HG03342 (cell line): ENCODE measurements around the gene SELENOW.
"Not testable (repeated sequence)": the region's sequence is repeated elsewhere in the genome, so short reads cannot be mapped to it uniquely, and the experiment has no call there.

Source experiments
- ATAC-seq: cut with Tn5 transposase; IDR thresholded peaks from one replicate; pipeline ENCODE4 v1.9.1; 2021; ENCODE audit warnings: mild to moderate bottlenecking, moderate library complexity; ENCODE audit not compliant: unreplicated experiment

The SELENOW gene

DNA sequence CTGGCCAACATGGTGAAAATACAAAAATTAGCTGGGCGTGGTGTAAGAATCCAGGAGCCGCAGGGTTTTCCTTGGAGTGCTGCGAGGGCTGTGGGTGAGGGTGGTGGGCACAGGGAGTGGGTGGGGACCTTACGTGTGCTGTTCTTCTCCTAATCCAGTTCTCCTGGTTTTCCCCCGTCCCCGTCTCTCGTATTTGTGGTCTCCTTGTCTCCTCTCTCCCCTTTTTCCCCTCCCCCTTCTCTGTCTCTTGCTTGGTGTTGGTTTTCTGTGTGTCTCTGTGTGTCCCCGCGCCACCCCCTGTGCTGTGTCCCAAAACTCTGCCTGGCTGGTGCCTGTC is 1.7 kb downstream of the SELENOW start:
- ATAC-seq = no peak

DNA sequence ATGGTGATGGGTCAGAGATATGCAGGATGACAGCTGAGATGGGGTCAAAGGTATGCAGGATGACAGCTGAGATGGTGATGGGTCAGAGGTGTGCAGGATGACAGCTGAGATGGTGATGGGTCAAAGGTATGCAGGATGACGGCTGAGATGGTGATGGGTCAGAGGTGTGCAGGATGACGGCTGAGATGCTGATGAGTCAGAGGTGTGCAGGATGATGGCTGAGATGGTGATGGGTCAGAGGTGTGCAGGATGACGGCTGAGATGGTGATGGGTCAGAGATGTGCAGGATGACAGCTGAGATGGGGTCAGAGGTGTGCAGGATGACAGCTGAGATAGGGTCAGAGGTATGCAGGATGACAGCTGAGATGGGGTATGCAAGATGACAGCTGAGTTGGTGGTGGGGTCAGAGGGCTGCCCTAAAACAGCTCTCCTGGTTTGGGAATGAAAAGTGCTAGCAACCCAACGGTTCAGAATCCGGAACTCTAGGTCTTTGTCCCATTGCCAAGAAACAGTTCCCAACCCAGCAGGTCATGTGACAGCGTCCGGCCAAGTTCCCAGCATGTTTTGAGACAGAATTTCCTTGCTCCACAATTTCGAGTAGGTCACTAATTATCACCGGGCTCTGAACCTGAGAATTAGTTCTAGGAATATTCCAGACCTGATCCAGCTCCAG is 3.2 kb downstream of the SELENOW start:
- no peak for ATAC-seq

DNA sequence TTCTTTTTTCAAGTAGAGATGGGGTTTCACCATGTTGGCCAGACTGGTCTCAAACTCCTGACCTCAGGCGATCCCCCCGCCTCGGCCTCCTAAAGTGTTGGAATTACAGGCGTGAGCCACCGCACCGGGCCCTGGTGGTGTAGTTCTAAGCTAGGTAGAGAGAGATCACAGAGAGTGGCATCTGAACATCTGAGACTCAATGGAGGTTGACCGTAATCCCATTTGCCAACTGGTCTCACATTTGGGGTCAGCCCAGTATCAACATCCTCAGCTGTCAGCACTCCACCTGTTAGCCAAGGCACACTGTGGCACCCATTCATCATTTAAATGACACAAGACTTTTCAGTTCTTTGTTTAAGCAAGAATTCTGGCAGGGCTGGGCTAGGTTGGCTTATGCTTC is 8.1 kb downstream of the SELENOW start:
- ATAC-seq = no peak

DNA sequence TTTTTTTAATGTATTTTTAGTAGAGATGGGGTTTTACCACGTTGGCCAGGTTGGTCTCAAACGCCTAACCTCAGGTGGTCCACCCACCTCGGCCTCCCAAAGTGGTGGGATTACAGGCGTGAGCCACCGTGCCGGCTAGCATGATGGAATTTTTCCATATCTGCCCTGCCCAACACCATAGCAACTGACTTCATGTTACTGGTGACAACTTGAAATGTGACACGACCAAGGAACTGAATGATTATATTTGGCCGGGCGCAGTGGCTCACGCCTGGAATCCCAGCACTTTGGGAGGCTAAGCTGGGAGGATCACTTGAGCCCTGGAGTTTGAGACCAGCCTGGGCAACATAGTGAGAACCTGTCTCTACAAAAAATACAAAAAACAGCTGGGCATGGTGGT is 8.8 kb downstream of the SELENOW start:
- not testable (repeated sequence) for ATAC-seq

DNA sequence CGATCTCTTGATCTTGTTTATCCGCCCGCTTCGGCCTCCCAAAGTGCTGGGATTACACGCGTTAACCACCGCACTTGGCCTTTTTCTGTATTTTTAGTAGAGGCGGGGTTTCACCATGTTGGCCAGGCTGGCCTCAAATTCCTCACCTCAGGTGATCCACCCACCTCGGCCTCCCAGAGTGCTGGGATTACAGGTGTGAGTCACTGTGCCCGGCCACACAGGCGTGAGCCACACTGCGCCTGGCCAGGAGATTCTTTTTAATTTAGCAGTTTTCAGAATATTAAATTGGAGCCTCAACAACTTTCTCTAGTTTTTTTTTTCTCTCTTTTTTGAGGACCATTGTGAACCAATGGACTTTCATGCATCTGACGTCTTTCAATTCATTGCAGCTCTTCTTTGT is 11.3 kb downstream of the SELENOW start:
- ATAC-seq = not testable (repeated sequence)

DNA sequence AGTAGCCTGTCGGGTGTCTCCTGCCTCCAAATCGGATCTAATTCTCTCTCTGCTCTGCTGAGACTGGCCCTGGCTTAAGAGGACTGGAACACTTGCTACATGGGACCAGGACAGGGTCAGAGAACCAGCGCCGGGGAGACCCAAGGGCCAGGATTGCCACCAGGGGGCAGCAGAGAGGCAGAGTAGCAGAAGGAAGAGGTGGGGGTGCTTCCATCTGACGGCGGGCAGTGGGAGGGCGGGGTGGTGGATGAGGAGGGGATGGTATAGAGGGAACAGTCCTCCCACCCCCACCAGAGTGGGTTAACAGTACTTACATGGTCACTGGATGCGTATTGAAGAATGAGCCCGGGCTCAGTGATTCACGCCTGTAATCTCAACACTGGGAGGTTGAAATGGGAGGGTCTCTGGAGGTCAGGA is 11.9 kb downstream of the SELENOW start:
- ATAC-seq = no peak

DNA sequence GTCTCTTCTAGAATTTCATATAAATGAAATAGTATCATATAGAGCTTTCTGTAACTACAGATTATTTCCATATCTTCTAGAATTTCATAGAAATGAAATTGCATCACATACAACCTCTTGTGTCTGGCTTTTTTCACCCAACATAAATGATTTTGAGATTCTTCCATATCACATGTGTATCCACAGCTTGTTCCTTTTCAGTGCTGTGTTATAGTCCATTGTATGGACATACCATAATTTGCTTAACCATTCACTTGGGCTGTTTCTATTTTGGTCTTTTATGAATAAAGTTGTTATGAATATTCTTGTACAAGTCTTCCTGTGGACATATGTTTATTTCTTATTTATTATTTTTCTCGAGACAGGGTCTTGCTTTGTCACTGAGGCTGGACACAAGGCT is 14.1 kb downstream of the SELENOW start:
- ATAC-seq = no peak

DNA sequence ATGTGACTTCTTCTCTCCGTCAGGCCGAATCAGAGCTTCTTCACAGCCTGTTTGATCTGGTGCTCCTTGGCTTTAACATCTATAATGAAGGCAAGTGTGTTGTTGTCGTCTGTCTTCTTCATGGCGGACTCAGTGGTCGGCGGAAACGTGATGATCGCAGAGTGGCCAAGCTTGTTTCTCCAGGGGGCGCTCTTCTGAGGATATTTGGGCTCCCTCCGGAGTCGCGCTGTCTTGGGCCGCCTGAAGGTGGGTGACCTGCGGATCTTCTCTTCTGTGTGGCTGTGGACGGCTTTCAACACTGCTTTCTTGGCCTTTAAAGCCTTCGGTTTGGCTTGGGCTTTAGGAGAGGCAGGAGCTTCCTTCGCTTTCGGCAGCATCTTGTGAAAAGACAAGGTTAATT is 16.0 kb downstream of the SELENOW start:
- ATAC-seq = no peak

DNA sequence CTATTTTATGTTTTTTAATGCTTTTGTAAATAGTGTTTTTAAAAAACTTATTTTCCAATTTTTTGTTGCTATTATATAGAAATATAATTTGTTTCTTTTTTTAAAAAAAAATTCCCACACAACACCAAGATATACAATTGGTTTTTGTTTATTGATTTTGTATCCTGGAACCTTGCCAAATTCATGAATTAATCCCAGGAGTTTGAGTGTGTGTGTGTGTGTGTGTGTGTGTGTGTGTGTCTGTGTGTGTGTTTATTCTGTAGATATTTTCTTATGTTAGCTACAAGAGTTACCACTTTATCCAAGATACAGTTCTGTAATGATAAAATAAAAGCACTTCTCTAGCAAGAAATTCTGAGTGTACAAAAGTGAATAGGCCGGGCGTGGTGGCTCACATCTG is 18.3 kb downstream of the SELENOW start:
- ATAC-seq = no peak

DNA sequence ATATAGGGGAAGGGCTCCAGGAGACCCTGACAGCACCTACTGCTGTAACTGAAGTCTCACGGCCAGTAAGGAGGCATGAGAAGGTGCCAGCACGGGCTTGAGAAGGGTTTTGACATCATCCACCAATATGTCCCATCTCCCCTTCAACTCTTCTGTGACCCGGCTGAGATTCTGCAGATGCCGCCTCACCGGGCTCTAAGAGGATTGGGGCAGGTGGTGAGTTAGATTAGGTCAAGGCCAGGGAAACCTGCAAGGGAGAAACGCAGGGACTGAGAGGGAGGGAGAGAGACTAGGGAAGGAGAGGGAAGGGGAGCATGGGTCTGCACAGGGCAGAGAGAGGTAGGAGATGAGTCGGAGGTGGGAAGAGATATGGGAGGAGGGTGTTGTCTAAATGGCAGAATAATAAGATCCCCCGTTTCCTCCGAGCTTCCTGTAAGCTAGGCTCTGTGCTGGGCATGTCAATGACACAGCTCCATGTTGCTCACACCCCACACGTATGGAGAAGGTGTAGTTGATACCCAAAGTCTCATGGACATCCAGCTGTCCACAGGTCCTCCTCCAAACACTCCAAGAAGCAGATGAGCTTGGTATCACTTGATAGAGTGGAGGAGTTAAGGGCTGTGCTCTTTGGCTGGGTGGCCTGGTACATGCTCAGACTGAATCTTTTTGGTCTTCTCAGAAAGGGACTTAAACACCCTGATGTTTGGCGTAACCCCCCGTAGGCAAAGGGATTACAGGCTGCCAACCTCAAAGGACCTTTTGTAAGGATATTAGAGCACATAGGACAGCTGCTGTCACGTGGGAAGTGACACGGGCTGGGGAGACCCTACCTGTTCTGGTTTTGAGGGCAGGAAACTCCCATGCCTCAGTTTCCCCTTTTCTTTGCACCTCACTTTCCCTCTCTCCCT is 19.7 kb downstream of the SELENOW start:
- no peak for ATAC-seq

DNA sequence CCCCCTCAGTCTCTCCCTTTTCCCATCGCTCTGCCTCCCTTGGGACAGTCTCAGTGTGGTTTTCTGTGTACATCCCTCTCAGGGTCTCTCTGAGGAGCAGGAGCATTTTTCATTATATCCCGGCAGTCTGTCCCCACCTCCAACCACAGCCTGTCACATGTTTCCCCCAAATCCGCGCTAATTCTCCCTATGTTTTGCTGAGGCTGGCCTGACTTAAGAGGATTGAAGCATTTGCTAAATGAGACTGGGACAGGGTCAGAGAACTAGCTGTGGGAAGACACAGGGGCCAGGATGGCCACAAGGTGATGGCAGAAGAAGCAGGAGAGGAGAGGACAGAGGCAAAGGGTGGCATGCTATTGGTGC is 20.4 kb downstream of the SELENOW start:
- no peak for ATAC-seq

DNA sequence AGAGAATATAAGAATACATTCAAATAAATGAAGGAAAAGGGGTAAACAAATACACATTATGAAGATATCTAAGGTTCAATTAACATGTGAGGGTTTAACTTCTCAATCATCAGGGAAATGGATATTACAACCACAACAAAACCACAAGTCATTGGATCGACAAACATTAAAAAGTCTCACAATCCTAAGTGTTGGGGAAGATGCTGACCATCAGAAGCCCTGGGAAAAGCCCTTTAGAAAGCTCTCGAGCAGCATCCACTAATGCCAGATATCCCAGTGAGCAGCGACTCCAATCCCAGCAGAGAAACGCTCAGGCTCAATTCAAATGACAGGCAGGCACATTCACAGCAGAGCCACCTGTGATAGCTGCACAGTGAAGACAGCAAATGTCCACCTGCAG is 22.8 kb downstream of the SELENOW start:
- ATAC-seq = no peak

DNA sequence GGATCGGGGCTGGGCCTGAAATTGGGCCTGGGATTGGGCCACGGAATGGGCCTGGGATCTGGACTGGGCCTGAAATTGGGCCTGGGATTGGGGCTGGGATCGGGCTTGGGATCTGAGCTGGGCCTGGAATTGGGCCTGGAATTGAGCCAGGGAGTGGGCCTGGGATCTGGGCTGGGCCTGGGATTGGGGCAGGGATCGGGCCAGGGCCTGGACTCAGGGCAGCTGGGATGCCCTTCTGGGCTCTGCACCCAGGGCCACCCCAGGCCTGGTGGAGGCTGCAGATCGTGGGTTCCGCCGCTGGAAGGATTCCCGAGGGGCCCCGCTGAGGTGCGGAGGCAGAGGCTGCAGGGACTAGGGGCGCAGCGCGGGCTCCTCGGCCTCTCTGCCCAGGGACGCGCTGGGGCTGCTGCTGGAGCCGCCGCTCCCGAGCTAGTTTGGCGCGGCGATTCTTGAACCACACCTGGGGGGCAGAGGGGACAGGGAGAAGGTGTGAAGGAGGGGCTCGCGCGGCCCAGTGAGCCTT is 24.1 kb downstream of the SELENOW start:
- ATAC-seq = no peak

DNA sequence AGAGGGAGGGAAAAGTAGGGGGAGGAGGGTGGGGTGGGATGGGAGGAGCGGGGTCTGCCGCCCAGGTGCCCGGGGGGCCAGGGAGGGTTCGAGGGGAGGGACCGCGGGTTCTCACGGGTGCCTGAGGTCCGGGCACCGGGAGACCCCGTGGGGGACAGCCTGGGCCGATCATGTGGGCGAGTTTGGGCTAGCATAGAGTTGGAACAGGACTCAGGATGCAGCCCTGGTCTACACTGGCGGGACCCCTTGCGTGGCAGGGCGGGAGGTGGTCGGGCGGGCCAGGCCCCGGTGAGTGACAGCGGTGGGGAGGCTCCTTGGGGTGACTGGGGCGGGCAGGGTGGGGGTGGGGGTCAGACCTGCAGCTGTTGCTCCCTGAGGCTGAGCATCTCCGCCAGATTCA is 24.6 kb downstream of the SELENOW start:
- ATAC-seq = not testable (repeated sequence)

DNA sequence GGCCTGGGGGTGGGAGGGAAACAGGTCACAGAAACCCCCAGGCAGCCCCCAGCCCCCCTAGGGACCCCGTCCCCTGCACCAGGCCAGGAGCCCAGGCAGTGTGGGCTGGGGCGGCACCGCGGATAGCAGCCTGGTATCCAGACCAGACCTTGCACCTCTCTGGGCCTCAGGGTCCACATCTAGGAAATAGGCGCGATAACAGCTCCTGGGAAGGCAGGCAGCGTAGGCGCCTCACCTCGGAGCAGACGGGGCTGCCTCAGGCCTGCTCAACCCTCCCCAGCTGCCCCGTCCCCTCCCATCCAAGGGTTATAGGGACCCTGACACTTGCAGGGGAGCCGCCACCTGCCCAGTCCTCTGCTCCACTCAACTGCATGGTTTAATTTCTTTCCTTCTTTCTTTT is 25.2 kb downstream of the SELENOW start:
- ATAC-seq = not testable (repeated sequence)

DNA sequence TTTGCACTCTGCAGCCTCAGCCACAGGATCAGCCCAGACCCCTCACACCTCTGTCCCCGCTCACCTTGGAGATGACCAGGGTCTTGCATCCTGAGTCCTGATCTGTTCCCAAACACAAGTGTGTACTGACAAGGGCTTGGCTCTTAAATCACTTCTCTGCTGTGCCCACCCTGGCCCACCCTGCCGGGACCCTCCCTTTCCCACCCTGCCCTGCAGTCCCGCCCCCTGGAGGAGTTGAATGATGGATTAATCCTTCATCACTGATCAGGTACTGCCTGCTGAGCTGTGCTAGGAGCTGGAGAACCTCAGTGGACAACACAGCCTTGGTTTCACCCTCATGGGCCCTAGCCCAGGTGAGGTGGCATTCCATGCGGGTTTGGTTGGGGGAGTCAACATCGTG is 25.9 kb downstream of the SELENOW start, which contains the start of gene TPRX1:
Gene TPRX1, minus strand, starts transcription at position 101 of the 400 bp plus-strand sequence. Its CDS starts 12 bp downstream, at position 89.
- ATAC-seq = not testable (repeated sequence)

DNA sequence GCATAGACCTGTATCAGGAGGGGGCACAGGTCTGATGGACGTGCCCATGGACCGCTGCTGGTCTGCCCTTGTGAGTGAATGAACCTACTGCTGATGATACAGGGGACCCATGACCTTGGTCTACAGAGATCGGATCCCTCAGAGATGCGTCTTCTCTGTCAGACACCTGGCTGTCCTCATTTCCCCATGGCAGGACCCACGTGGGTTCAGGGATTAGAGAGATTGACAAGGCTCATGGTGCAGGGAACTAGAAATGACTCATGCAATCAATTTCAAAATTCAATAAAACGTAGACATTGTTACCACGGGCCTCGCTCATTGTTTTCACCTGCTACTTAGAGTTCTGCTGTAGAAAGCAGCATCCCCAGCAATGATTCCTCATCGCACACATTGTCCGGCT is 26.8 kb downstream of the SELENOW start:
- ATAC-seq = no peak

DNA sequence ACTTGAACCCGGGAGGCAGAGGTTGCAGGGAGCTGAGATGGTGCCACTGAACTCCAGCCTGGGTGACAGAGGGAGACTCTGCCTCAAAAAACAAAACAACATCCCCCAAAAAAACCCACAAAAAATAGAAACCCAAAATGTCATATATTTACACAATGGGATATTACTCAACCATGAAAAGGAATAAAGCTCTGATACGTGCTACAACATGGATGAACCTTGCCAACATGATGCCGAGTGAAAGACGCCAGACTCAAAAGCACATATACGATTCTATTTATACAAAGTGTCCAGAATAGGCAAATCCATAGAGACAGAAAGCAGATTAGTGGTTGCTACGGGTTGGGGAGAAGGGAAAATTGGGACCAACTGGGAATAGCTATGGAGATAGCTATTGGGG is 27.9 kb downstream of the SELENOW start:
- no peak for ATAC-seq

DNA sequence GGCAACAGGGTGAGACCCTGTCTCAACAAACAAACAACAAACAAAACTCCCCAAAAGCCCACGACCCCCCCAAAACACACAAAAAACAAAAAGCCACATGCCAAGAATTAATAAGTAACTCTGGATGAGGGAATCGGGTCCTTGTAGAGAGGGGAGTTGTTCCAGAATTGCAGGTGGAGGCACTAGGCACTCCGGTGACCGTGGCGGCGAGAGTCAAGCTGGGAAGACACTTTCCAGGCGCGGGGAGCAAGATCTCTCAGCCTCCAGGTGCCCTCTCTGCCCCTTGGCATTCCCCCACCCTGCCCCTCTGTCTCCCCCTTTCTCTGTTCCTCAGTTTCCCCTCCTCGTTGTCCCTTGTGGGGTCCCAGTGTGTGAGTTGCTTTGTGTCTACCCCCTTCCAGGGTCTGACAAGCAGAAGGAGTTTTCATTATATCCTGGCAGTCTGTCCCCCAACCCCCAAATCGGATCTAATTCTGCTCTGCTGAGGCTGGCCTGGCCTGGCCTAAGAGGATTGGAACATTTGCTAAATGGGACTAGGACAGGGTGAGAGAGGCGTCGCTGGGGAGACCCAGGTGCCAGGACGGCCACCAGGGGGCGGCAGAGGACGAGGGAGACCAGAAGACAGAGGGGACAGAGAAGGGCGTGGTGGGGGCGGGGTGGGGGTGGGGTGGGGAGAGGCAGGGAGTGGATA is 34.9 kb downstream of the SELENOW start:
- ATAC-seq = no peak

DNA sequence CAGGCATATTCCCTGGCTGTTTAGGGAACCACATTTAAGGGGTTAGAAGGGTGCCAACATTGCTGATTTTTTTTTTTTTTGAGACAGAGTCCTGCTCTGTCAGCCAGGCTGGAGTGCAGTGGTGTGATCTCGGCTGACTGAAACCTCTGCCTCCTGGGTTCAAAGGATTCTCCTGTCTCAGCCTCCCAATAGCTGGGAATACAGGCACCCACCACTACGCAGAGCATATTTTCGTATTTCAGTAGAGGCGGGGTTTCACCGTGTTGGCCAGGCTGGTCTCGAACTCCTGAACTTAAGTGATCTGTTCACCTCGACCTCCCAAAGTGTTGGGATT is 35.5 kb downstream of the SELENOW start:
- no peak for ATAC-seq

DNA sequence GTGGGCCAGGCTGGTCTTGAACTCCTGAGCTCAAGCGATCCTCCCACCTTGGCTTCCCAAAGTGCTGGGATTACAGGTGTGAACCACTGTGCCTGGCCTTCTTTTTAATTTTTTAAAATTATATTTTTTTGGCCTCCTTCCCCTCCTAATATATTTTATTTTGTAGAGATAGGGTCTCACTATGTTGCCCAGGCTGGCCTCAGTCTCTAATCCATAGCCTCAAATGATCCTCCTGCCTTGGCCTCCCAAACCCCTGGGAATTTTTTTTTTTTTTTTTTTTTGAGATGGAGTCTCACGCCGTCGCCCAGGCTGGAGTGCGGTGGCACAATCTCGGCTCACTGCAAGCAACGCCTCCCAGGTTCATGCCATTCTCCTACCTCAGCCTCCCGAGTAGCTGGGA is 37.8 kb downstream of the SELENOW start:
- ATAC-seq = not testable (repeated sequence)

DNA sequence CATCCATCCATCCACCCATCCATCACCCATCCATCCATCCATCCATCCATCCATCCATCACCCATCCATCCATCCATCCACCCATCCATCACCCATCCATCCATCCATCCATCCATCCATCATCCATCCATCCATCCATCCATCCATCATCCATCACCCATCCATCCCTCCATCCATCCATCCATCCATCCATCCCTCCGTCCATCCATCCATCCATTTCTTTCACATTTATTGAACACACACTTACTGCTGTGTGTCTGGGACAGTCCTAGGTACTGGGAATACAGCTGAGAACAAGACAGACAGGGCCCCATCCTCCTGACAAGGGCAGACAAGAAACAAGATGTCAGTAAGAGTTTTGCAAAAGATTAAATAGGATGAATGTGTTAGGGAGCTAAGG is 39.7 kb downstream of the SELENOW start:
- not testable (repeated sequence) for ATAC-seq
